ENCODE data around the gene RPH3AL.
A peak's percentile ranks its signal among the peaks of the same experiment; 100 is the strongest.
"Not testable (repeated sequence)": the region's sequence is repeated elsewhere in the genome, so short reads cannot be mapped to it uniquely, and the experiment has no call there.

Gene RPH3AL

GRCh38 chr17:319266-319665, 33.3 kb downstream of the RPH3AL start:
- no peak for DNase-seq (ENCODE audit: low spot score)

DNA sequence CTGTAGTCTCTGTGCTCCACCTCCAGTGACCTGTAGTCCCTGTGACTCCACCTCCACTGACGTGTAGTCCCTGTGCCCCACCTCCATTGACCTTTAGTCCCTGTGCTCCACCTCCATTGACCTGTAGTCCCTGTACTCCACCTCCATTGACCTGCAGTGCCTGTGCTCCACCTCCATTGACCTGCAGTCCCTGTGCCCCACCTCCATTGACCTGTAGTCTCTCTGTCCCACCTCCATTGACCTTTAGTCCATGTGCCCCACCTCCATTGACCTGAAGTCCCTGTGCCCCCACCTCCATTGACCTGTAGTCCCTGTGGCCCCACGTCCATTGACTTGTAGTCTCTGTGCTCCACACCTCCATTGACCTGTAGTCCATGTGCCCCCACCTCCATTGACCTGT, 35.5 kb downstream of the RPH3AL start:
- not testable (repeated sequence) for DNase-seq (ENCODE audit: low spot score)

DNA sequence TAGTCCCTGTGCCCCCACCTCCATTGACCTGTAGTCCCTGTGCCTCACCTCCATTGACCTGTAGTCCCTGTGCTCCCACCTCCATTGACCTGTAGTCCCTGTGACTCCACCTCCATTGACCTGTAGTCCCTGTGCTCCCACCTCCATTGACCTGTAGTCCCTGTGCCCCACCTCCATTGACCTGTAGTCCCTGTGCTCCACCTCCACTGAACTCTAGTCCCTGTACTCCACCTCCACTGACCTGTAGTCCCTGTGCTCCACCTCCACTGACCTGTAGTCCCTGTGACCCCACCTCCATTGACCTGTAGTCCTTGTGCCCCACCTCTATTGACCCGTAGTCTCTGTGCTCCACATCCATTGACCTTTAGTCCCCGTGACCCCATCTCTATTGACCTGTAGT, 37.2 kb downstream of the RPH3AL start:
- not testable (repeated sequence) for DNase-seq (ENCODE audit: low spot score)

DNA sequence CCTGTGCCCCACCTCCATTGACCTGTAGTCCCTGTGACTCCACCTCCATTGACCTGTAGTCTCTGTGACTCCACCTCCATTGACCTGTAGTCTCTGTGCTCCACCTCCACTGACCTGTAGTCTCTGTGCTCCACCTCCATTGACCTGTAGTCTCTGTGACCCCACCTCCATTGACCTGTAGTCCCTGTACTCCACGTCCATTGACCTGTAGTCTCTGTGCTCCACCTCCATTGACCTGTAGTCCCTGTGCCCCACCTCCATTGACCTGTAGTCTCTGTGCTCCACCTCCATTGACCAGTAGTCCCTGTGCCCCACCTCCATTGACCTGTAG, 38.0 kb downstream of the RPH3AL start:
- DNase-seq (ENCODE audit: low spot score), result not testable (repeated sequence)

GRCh38 chr17:313911-314613, 38.5 kb downstream of the RPH3AL start:
- DNase-seq (ENCODE audit: low spot score), result no peak

GRCh38 chr17:313231-313630, 39.4 kb downstream of the RPH3AL start:
- DNase-seq (ENCODE audit: low spot score), result no peak

GRCh38 chr17:312476-313148, 40.0 kb downstream of the RPH3AL start:
- DNase-seq (ENCODE audit: low spot score), result no peak

DNA sequence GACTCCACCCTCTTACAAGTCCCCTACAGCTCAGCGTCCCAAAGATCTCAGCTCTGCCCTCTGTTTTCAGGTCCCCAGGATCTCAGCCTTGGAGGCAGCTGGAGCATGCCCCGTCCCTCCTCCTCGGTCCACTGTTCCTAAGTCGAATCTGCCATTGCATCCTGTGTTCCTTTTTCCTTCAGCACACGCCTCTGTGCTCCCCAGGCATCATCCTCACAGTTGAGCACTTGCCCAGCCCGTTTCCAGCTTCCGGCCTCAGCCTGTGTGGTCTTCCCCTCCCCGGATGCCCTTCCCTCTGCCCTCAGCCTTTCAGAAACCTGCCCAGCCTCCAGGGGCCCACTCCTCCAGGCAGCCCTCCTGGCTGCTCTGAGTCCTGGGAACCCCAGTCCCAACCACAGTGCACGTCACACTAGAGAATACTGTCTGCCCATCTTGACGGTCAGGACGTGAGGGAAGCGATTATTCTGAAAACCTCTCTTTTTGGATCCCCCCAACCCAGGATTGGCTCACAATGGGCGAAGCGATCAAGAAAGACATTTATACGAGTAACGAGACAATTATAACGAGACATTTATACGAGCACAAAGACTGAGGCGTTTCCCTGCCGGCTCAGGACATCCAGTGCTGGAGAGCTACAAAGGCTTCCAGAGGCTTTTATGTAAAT, 41.4 kb downstream of the RPH3AL start:
- no peak for DNase-seq (ENCODE audit: low spot score)

DNA sequence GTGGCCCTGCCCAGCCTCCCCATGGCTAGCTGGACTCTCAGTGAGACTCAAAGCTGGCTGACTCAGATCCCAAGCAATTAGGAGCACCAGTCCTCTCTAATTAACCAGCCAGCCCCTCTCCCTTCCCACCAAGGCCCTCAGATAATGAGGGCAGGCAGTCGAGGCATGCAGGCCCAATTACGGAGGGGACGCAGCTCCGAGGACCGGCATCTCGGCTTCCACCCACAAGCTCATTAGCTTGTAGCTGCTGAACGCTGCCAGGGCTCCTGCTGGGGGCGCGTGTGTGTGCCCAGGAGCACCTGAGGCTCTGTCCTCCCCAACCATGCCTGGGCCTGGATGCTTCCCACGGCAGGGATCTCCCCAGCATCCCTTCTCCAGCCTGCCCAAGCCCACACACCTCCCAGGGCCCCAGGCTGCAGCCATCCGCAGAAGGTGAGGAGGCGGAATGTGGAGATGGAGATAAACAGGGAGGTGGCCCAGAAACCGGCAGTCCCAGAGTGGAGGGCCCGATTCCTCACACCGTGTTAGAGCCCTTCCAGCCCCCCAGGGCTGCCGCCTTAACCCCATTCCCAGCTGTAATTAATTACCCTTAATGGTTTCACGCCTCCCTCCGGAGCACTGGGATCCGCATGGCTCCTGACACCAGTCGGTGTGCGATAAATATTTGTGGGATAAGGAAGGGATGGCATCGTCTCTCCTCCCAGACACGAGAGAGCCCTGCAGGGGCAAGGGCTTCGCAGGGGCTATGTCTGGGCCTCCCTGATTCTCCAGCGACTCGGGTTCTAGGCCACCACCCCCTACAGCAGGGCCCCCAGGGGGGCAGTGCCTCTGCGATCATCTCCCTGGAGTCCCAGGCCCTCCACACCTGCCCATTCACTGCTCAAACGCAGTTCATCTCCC, 42.2 kb downstream of the RPH3AL start:
- no peak for DNase-seq (ENCODE audit: low spot score)

DNA sequence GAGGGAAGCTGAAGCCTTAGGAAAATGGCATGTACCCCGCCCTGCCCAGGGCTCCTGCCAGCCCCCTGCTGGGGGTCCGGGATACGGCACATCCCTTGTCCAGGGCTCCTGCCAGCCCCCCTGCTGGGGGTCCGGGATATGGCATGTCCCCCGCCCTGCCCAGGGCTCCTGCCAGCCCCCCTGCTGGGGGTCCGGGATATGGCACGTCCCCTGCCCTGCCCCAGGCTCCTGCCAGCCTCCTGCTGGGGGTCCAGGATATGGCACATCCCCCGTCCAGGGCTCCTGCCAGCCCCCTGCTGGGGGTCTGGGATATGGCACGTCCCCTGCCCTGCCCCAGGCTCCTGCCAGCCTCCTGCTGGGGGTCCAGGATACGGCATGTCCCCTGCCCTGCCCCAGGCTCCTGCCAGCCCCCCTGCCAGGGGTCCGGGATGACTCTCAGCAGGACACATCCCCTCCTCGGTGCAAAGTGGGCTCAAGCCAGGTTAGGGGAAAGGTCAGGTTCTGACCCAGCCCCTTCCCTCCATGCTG, 43.2 kb downstream of the RPH3AL start:
- peak; percentile 69 for DNase-seq (ENCODE audit: low spot score)

- DNase-seq (ENCODE audit: low spot score), result no peak
These were observed 44.7 kb downstream of the RPH3AL start for GRCh38 chr17:307741-308507.

DNA sequence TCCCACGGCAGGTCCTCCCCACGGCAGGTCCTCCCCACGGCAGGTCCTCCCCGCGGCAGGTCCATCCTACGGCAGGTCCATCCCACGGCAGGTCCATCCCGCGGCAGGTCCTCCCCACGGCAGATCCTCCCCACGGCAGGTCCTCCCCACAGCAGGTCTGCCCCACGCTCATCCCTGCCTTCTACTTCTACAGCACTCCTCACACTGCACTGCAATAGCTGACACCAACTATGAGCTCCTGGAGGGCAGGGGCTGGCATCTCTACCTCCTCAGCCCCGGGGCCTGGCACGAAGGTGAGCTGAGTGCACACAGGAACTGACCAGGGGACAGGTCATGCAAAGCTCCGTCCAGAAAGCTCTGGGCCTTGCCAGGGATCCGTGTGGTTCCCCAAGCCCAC, 45.3 kb downstream of the RPH3AL start:
- DNase-seq (ENCODE audit: low spot score), result no peak

DNA sequence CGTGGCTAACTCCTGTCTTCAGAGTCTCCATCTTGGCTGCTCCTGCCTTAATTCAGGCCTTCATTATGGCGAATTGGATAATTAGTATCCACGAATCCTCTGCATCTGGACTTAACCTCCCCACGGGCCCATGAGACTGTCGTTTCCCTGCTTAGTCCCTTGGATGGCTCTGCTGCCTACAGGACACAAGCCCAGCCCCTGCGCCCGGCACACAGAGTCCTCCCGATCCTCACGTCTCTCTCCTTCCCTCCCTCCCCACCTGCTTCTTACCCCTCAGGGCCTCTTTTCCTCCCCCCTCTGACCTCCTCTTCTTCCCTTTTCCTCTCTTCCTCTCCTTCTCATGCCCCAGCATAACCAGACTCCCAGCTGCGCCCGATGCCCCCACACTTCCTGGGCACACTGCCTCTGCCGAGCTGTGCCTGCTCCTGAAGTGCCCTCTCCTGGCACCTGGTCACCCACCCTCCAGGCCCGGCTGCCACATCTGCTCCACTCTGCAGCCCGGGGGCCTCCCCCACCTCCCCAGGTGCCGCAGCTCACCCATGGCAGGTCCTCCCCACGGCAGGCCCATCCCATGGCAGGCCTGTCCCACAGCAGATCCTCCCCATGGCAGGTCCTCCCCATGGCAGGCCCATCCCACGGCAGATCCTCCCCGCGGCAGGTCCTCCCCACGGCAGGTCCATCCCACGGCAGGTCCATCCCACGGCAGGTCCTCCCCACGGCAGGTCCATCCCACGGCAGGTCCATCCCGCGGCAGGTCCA, 45.9 kb downstream of the RPH3AL start:
- no peak for DNase-seq (ENCODE audit: low spot score)

DNA sequence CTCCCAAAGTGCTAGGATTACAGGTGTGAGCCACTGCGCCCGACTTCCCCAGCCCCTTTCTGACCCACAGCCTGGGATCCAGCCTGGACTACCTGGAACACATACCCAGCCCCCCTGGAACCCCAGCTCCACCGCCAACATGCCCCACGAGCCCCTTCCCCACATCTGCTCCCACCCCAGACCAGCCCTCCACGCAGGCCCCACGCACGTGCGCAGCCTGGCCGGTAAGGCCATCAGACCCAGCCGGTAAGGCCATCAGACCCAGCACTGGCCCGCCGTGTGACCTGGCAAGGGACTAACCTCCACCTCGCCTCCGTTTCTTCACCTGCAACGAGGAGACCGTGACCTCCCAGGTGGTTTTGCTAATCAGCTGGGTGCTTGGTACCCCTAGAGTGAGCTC, 46.5 kb downstream of the RPH3AL start:
- DNase-seq (ENCODE audit: low spot score), result no peak

GRCh38 chr17:305090-305976, 47.3 kb downstream of the RPH3AL start:
- DNase-seq (ENCODE audit: low spot score), result no peak

GRCh38 chr17:304461-304860, 48.1 kb downstream of the RPH3AL start:
- no peak for DNase-seq (ENCODE audit: low spot score)

- DNase-seq (ENCODE audit: low spot score), result no peak
These were observed 49.4 kb downstream of the RPH3AL start for GRCh38 chr17:303168-303567.

GRCh38 chr17:302300-302698, 50.3 kb downstream of the RPH3AL start:
- no peak for DNase-seq (ENCODE audit: low spot score)

DNA sequence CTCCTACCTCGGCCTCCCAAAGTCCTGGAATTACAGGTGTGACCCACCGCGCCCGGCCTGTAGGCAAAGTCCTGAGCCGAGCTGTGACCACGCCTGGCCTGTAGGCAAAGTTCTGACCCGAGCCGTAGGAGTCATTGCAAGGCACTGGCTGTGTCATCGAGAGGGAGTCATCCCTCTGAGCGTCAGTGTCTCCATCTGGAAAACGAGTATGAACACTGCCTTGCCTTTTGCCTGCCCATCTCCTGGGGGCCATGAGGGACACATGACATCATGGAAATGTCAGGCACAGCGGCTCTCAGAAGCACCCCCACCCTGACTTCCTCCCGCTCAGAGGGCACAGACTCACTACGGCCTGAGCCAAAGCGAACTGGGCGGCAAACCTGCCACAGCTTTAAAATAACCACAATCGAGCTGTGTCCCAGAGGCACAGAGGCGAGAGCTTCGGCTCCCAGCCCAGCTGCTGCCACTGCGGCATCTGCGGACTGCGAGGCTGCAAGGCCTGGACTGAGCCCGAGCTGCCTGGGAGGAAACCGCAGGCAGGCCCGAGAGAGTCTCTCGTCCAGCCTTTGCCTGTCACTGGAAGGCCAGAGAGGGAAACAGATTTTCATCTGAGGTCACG, 50.8 kb downstream of the RPH3AL start:
- no peak for DNase-seq (ENCODE audit: low spot score)

All from NAMALWA (cell line).